AG09309 (cell line): Measurements from ENCODE around the gene IQSEC1.

Experiments
- DNase-seq: peaks from one replicate; pipeline ENCODE4 v3.0.0-alpha.2; 2010; ENCODE audit warnings: low read depth
- H3K4me3 ChIP-seq: 2 replicates; pipeline ENCODE4 v1.5.1; 2011; ENCODE audit warnings: mild to moderate bottlenecking, low read depth, low read length, moderate library complexity; ENCODE audit not compliant: control insufficient read depth
- TF ChIP-seq, protein P1 (sequence below): IDR thresholded peaks from 2 replicates; pipeline ENCODE4 v1.5.1; 2011; ENCODE audit warnings: mild to moderate bottlenecking, low read depth, low read length, inconsistent platforms; ENCODE audit not compliant: insufficient read depth, control insufficient read depth; ENCODE audit errors: missing control alignments

IQSEC1 gene

DNA sequence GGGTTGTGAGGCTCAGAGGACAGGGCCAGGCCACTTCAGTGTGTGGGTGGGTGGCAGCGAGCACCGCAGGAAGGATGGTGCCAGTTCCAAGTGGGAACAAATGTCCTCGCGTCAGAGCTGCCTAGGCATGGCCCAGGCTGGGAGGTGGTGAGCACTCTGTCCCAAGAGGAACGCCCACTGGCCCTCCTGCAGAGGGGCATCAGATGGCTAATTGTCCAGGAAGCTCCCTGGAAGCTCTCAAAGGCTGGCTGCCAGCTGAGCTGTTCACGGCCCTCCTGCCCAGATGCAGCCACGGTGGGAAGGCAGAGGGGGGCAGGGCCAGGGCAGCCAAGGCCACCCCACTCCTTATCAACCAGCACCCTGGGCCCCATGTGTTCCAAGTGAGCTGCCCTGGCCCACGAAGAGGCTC lies 55.2 kb downstream of the IQSEC1 start:
- no peak overlapping the region for H3K4me3 ChIP-seq
- TF ChIP-seq, protein P1, sequence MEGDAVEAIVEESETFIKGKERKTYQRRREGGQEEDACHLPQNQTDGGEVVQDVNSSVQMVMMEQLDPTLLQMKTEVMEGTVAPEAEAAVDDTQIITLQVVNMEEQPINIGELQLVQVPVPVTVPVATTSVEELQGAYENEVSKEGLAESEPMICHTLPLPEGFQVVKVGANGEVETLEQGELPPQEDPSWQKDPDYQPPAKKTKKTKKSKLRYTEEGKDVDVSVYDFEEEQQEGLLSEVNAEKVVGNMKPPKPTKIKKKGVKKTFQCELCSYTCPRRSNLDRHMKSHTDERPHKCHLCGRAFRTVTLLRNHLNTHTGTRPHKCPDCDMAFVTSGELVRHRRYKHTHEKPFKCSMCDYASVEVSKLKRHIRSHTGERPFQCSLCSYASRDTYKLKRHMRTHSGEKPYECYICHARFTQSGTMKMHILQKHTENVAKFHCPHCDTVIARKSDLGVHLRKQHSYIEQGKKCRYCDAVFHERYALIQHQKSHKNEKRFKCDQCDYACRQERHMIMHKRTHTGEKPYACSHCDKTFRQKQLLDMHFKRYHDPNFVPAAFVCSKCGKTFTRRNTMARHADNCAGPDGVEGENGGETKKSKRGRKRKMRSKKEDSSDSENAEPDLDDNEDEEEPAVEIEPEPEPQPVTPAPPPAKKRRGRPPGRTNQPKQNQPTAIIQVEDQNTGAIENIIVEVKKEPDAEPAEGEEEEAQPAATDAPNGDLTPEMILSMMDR = no peak
- DNase-seq = no peak

- TF ChIP-seq, protein P1 = no peak
- DNase-seq = no peak
- H3K4me3 ChIP-seq = no peak overlapping the region
Observed at GRCh38 chr3:13017361-13018042, 55.7 kb downstream of the IQSEC1 start.

DNA sequence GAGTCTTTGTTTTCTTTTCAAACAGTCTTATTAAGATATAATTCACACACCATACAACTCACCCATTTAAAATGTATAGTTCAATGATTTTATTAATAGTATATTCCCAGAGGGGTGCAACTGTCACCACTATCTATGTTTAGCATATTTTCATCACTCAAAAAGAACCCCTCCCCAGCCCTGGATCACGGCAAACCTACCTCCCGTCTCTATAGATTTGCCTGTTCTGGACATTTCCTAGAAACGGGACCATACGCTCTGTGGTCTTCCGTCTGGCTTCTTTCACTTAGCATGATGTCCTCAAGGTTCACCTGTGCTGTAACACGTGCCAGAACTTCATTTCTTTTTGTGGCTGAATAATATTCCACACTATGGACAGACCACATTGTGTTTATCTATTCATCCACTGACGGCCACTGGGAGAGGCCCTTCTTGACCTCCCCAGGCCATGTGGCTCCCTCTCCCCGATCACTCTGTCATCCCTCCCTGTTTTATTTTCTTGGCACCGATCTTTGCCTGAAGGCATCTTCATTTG lies 56.4 kb downstream of the IQSEC1 start:
- TF ChIP-seq, protein P1 = no peak
- DNase-seq = no peak
- no peak overlapping the region for H3K4me3 ChIP-seq

DNA sequence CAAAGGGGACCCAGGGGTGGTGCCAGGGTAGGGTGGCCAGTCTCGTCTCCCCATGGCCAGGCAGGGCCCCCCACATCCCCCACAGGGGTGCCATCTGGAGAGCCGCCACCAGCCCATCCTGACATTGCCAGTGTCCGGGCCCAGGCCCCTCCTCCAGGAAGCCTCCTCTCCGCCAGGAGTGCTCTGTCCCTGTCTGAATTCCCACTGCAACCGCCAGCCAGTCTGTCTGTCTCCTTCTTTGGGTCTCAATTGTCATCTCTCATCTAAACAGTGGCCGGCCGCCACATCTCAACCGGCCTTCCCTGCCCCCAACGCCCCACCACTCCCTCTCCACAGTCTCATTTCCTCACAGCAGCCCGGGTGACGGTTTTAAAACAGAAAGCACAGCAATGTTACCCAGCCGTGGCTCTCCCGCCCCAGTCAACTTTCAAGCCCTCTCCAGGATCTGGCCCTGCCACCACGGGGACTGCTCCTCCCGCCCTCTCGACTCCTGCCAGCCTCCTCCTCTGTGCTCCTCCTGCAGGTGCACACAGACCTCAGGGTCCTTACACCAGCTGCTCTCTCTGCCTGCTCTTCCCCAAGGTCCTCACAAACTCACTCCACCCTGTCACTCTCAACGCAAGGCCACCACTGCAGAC lies 57.0 kb downstream of the IQSEC1 start:
- no peak for DNase-seq
- no peak overlapping the region for H3K4me3 ChIP-seq
- TF ChIP-seq, protein P1 = no peak

DNA sequence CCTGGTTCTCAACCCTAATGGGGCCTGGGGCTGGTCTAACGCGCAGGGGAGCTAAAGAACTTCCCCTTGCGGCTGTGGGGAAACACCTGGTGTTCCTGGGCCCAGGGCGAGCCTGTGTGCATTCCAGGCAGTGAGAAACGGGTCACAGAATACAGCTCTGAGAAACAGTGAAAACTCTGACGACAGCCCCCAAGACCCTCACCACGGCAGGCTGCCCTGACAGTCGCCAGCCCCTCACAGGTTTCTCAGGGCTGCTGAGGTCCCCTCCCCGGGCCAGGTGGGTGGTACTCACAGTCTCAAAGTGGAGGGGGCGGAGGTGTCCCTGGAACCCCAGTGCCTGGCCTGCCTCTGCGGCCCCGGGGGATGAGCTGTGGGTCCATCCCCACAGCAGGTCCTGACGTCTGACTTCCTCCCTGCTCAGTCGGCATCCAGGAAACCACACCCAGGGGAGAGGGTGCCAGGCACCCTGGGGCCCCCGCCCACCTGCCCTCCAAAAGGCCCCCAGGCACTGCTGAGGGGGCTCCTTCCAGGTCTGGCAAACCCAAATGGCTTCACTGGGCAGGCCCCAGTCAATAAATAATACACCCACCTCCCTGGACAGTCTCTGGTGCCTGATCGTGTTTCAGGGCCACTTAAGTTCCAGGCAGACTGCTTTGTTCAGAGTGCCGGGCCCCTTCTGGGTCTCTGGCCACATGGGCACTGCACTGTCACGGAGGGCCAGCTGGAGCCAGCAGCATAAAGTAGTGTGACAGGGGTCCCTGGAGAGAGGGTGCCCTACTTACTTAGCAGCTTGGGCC lies 57.7 kb downstream of the IQSEC1 start:
- no peak for DNase-seq
- TF ChIP-seq, protein P1 = no peak
- H3K4me3 ChIP-seq = no peak overlapping the region

DNA sequence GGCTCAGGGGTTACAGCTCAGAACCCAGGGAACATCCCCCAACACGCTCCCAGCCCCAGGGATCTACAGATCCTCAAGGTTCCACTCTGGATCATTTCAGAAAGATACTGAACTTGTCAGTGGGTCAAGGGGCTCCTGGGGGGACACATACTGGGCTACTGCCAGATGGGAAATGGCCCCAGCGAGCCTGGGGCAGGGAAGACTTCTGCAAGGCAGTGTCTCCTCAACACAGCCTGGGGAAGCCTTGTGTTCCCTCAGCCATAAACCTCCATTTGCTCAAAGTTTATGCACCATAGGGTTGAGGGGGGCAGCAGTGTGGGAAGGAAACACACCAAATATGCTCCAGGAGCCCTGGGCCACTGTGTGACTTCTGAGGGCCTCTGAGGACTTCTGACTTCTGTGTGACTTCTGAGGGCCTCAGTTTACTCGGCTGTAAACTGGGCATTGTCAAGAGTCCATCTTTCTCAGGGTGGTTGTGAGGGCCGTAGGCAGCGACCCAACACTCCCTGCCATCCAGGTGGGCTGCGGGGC lies 58.4 kb downstream of the IQSEC1 start:
- TF ChIP-seq, protein P1 = no peak
- H3K4me3 ChIP-seq = no peak overlapping the region
- no peak for DNase-seq
